Hematopoietic multipotent progenitor cell treated with erythropoietin and hydrocortisone succinate and interleukin-3 and kit ligand, for 4 days (in vitro differentiated cells): Measurements from ENCODE around the gene FYCO1.

ENCODE experiments used
- DNase-seq: peaks from one replicate; pipeline ENCODE4 v3.0.0-alpha.2; 2015

The FYCO1 gene

DNA sequence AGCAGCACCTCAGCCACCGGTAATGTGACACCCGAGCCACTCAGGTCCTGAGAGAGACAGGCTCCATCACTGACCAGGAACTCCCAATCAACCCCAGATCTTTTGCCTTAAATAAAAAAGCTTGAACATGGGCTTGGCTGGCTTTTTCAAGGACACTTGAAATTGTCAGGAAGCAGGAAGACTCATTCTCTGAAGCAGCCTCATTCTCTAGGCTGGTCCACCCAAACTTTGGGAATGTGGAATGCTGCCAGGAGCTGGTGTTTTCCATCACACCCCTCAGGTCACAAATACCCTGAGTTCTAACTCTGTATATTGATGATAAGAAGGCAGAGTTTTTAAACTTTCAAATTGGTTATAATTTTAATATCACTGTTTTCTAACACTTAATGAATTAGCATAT lies 35.3 kb downstream of the FYCO1 start:
- no peak for DNase-seq

DNA sequence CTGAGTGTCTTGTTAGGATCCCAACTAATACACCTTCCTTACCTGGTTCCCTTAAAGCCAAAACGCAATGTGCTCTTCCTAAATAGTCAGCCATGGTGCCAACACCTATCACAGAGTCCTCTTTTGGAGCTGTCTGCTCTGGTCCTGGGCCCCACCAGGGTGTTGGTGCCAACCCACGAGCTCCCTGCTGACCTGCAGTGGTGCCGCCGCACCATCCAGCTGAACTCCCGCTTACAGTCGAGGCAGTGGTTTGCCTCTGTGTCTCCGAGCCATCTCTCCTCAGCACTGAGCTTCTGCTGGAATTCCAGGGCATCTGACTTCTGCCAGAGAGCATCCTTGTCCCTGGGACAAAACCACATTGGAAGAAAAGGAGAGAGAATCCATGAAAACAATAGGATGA lies 36.4 kb downstream of the FYCO1 start:
- no peak for DNase-seq

DNA sequence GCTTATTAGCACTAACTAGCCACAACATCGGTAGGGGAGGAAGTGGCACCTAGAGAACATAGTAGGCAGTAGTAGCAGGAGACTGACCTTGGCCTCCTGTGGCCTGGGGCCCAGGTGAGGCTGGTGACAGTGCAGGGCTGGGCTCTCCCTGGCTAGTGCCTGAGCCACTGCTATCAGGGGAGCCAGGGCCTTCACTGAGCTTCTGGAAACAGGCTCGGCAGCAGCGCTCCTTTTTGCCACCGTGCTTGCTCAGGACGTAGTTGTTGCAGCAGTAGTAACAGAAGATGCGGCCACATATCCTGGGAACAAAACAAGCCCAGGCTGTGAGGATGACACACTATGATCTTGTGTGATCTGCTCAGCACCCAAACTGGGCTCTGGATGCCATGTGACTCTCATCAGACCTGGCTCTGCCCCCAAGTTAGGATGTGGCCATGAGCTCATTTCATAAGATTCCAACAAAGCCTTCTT lies 37.3 kb downstream of the FYCO1 start:
- no peak for DNase-seq

DNA sequence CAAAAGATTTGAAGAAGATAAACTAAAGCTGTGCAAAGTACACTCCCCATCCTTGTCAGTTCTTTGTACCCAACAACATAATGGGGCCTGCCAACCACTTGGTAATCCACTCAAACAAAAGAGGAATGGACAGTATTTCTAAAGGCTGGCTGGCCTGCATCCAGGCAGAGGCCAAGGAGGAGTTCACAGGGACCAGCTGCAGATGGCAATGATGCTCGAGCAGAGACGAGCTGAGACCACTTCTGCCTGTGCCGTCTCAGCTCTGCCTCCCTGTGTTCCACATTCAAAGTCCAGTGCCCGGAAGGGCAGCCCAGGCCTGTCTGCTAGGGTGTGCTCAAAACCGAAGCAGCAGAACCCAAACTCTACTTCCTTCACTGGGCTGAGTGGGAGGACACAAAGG lies 38.0 kb downstream of the FYCO1 start:
- no peak for DNase-seq

DNA sequence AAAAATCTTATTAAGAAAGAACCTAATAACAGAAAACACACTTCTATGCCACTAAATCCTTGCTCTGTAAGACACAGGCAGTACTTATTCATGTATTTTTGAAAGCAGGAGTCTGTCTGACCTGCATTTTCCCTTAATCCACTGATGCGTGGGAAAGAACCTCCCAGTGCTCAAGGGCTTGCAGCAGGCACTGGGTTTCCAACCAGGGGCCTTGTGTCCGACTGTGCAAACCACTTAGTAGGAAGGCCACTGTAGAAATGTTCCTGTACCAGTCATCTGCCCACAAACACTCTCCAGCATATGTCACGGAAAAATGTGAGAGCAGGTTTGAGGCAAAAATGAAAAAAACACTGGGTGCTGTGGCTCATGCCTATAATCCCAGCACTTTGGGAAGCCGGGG lies 39.9 kb downstream of the FYCO1 start:
- DNase-seq: no peak

DNA sequence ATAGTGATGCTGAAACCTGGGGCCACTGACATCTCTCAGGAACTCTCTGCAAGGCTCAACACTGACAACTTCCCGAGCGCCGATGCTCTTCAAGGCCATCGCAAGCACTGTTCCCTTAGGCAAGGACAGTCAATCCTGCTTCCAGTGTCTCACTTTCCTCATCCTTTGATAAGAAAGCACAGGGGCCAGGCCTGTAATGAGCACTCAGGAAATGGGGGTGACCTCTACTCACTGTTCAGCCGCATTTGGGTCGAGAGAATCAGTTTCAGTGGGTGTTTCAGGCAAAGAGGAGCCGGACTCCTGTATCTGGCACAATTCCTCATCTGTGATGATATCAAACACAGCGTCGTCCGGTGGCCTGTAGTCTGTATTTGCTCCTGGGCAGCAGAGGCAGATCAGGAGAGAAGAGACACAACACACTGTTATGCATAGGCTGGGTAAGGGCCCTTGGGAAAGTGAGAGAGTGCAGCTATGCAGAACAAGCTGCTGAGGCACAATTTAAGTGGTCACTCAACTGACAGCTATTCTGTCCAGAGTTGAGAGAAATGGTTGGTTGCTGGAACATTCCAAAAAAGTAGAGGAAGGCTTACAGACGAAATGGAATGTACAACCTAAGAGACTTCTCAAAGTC lies 40.5 kb downstream of the FYCO1 start:
- no peak for DNase-seq

DNA sequence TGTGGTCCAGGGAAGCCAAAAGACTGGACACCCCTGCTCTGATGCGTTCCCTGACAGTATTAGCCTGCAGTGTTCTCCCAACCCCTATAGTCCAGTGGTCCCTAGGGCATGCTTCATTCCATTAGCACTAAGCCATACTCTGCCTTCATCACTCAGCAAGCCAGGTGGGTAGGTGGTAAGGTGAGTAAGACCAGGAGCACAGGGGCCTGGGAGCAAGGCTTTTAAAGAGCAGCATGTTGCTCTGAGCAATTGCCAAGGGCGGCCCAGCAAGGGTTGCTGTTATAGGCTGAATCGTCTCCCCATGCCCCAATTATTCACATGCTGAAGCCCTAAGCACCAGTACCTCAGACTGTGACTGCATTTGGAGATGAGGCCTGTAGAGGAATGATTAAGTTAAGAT lies 41.3 kb downstream of the FYCO1 start:
- no peak for DNase-seq

DNA sequence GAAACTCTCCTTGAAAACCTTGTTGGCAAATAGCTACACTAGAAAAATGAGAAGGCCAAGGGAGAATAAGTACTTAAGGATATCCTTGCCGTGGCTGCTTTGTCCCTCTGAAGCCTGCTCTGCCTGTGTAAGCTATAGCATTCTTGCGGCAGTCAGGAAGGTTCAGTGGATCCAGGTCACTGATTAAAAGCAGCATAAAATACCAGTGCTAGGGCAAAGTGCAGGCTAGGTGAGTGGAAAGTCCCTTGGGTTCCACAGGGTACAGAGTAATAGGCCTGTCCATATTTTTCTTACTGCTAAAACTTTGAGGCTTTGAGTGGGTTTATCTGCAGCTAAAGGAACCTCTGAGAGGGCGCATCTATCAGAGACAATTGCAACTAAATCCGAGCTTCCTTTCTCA lies 42.1 kb downstream of the FYCO1 start:
- DNase-seq: no peak

DNA sequence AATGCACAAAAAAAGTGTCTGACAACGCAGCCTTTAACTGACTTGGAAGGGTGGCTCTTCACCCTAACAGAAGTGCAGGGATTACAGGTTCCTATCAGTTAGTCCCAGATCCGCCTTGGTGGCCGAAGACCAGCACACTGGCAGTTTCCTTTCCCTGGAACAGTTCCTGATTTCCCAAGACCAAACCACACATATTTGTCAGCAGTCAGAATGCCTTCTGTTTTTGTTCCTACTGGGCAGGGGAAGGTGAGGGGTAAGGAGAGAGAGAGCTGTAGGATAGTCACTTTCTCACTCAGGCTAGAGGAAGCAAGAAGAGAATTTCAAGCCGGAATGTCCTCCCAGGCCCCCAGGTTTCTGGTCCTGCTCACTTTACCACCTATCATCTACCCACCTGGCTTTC lies 43.2 kb downstream of the FYCO1 start:
- DNase-seq: no peak

DNA sequence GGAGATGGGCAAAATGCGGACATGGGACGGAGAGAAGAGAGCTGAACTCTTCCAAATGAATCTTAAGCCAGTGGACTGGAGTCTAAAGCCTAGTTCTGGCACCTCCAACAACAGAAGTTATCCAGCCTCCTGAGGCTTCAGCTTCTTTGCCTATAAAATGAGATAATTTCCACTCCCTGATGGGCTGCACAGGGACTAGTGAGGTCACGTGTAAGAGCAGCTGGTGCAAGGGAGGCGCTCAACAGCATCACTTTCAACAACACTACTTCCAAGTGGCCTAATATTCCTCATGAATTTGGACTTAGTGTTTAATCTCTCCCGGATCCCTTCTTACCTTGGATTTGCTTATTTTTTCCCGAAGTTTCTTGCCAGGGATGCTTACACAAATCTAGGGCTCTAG lies 43.7 kb downstream of the FYCO1 start:
- no peak for DNase-seq

DNA sequence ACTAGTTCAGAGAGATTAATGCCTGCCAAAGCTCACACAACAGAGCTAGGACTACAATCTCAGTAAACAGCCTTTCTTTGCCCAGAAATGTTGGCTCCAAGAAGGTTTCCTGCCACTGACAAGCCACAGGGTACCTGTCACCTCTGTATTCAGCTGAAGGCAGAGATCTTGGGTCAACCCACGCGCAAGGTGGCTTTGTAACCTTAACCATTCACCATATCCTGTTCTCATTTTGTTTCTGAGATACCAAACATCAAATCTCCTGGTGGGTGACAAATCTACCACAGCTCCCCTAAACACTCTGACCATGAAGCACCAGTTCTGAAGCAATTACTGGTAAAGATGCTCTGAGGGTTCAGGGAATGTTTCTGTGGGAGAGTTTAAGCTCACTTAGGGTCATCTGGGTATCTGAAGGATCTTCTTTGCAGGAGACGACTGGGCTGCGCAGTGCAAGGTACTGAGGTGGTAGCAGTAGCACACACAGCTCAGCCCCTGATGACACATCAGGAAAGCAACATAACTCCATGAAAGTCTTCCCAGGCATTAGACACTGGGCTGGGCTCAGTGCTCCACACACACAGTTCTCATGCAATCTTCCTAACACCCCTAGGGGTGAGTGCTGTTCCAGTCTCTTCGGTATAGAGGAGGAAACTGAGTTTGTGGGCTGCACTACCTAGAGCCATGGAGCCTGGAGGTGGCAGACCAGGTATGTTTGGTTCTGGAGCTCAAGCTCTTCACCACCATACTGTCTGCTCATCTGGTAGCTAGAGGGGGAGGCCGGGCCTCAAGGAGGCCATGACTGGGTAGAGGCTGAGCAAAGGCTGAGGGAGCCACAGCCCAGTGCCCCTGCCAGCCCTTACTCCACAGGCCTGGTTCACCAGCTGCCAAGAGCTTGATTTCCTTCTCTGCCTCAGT lies 44.7 kb downstream of the FYCO1 start:
- DNase-seq: no peak

DNA sequence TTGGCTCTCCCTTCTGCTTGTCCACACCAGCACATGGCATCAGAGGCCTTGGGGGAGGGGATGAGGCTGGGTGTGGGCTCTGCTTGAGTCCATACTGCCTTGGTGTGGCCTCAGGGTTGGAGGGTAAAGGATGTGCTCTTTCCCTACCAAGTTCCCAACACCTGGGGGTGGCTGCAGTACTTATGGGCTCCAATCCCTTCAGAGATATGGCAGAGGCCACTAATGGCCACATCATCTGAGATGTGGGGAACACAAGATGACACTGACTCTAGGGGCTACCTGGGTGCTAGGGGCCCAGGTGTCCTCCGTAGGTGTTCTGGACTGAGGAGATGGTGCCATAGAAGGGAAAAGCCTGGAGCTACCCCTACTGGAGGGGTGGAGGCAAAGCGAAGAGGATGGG lies 45.5 kb downstream of the FYCO1 start:
- DNase-seq: no peak

DNA sequence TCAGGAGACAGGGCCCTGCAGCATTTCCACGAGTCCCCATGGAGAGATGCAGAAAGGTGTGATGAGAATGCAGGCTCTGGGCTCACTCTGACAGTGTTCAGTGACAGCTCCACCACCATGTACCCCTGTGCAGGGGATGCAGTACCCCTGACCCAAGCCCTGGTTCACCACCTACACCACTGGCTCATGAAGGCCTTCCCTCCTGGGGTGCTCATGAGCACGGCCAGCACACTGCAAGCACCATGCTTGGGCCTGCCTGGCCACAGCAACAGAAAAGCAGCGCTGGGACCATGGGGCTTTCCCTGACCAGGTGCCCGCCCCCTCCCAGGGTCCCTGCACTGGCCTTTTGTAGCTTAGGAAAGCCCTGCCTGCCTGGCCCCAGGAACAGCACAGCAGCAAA lies 46.2 kb downstream of the FYCO1 start:
- DNase-seq: no peak

DNA sequence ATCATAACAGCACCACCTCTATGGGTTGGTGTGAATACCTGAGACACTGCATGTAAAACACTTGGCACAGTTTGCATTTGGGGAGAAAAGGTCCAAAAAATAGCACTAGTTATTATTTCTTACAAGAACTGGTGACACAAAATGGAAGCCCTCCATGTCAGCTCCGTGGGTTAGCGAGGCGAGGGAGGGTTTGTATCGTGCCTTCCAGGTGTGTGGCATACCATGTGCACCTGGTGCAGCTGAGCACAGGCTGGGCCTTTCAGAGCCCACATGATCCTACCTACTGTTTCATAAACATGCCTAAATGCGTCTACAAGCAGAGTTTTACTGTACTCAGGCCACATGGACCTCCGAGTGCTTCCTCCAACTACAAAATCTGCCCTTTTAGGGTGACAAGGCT lies 46.7 kb downstream of the FYCO1 start:
- DNase-seq: no peak

DNA sequence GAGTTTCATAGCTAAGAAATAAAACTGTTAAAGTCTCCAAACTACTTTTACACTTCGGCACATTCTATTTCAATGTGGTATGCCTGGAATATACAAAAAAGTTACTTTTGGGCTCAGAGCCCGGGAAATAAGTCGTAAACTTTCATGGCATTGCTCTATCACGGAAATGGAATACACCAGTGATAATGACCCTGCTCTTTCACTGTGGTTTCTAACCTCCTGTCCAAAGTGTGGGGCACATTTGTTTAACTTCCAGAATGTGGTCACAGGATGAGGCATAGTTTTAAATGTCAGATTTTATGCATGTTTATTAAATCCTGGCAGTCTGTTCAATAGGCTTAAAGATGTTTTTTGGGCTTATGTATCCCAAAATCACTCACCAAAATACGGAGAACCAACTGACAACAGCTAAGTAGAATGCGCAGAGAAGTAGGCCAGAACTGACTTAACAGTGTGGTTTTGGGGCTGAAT lies 47.3 kb downstream of the FYCO1 start:
- DNase-seq: no peak

DNA sequence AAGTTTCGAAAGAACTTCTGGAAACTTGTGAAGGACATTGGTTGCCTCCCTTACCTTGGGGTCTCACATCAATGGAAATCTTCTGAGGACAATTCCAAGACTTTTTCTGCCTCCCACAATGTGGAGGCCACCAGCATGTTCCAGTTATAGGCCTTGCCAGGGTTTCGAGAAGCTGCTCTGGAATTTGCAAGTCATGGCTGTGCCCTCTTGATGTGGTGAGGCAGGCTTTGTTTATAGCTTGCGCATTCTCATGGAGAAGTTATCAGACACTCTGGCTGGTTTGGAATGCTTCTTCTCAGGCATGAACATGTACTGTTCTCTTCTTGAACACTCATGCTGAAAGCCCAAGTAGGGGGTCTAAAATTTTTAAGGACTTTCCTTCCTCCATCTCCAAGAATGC lies 48.3 kb downstream of the FYCO1 start:
- DNase-seq: no peak

DNA sequence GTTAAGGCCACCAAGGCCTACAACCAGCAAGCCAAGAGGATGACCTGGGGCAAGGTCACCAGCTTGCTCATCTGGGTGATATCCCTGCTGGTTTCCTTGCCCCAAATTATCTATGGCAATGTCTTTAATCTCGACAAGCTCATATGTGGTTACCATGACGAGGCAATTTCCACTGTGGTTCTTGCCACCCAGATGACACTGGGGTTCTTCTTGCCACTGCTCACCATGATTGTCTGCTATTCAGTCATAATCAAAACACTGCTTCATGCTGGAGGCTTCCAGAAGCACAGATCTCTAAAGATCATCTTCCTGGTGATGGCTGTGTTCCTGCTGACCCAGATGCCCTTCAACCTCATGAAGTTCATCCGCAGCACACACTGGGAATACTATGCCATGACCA lies 48.7 kb downstream of the FYCO1 start:
- peak; percentile 71 for DNase-seq

DNA sequence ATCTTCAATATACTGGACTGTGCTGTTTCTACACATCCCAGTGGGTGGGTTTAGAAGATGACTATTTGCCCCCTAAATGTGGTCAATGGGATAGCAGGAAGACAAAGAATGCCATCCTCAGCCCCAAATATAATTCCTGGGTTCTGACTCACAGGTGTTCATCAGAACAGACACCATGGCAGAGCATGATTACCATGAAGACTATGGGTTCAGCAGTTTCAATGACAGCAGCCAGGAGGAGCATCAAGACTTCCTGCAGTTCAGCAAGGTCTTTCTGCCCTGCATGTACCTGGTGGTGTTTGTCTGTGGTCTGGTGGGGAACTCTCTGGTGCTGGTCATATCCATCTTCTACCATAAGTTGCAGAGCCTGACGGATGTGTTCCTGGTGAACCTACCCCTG lies 49.3 kb downstream of the FYCO1 start:
- no peak for DNase-seq

DNA sequence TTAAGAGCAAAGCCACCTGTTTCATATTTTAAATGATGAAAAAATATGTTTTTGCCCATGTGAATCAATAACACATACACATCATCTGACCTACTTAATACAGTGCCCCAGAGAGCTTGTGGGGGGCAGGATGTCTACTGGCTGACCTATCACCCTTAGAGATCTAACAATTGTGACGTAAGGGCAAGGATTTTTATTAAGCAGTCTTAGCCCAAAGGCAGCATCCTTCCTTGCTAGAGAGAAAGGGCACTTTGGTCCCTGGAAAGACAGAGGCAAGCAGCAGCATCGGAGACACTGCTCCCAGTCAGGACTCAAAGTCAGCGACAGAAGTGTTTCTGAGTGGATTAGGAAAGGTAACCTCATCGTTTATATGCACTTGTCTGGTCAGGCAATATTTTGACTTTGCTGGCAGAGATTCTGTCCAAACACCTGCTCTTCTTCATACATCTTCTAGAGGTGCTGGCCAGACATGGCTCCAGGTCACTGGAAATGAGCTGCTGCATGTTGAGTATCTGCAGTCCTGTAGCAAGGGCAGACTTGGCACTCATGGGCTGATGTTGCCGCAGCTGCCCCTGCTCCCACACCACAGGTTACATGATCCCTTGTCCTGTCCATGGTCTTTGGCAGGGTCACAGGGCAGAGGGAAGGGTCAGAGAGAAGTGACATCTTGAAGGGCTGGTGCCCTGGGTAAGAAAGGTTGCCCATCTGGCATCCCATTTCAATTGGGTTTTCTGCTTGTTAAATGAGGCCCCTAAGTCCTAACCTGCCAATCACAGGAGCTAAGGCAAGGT lies 50.6 kb downstream of the FYCO1 start:
- DNase-seq: peak; percentile 33

DNA sequence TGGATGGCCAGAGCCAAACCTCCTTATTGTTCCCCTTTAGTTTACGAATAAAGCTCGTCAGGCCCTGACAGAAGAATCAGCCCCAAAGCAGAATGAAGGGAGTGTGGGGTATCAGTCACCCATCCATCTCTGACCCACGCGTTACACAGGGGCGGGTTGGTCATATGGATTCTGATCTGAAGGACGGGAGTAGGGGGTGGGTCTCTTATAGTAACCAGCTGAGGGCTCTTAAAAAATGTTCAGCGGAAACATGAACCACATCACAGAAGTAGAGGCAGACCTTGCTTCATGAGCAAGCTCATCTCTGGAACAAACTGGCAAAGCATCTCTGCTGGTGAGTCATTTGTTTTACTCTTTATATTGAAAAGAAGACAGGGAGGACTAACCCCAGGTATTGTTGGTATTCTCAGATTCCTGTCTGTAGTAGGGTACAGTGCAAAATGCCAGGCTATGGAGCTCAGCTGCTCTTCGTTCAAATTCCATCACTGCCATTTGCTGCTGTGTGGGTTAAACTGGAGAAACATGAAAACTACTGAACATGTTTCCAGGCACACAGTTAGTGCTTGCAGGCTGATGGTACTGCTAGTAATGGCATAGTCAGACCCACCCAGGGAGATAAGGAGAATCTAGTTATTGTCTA lies 52.3 kb downstream of the FYCO1 start, which contains the start of gene CXCR6:
TSS of gene CXCR6 (plus strand) at position 258 of the 640 bp plus-strand sequence. CDS start 3,018 bp downstream, outside the sequence.
- DNase-seq: no peak

DNA sequence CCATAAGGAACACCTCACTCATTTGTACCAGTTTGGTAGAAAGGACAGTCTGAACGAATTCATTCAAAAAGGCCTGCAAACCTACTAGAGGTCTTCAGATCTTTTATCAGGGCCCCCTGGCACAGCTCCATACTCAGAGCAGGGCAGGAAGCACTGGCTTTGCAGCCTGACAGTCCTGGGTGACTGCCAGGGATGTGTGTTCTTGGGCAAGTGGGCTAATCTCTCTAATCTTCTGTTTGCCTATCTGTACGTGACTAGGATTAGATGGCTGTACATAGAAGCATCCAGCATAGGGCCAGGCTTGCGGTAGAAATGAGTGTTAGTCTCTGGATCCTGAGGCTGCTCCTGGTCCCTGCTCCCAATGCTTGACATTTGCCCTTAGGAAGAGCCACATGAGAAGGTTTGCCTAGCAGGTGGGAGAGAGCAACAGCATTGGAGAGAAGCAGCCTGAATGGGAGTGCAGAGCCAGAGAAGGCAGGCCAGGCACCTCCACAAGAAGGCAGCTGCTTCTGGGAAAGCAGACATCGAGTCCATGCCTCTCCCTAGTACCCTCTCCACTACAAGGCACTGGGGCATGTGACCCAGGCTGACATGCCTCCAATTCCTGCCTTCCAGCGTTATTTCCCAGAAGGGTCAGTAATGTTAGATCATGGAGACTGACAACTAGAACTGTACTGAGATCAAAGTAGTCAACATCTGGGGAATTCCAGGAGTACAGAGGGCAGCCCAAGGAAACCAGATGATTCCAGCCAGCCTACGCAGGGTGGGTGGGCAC lies 53.4 kb downstream of the FYCO1 start:
- peak; percentile 85 for DNase-seq

DNA sequence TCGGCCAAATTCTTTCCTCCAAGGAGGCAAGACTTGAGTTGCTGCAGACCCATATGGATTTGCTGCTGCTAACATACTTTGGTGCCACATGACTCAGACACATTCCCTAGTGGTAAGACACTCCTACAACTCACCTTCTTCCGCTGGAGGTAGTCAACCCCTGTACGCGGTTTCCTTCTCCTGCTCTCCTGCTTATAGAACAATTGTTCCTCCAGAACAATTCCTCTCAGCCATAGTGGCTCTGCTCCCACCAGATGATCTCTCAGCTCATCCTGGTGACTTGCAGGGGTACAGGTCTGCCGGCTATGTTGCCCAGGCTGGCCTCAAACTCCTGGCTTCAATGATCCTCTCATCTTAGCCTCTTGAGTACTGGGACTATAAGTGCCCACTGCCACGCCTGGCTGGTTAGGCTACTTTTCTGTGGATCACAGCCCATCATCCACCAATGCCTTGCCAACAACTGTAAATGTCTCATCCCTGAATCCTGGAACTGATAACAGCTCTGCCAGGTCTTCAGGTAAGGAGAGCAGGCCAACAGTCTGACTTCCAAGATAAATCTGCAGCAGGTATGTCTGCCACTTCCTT lies 54.8 kb downstream of the FYCO1 start:
- DNase-seq: no peak
